ENCODE results near the gene TMPRSS9. TPM values are rescaled to one million over a fixed set of nuclear protein-coding genes. Genes with fewer than 3 reads are reported as not detected.

The TMPRSS9 gene
- total RNA-seq, 1 experiment from 2014 or later: 0.57 TPM

DNA sequence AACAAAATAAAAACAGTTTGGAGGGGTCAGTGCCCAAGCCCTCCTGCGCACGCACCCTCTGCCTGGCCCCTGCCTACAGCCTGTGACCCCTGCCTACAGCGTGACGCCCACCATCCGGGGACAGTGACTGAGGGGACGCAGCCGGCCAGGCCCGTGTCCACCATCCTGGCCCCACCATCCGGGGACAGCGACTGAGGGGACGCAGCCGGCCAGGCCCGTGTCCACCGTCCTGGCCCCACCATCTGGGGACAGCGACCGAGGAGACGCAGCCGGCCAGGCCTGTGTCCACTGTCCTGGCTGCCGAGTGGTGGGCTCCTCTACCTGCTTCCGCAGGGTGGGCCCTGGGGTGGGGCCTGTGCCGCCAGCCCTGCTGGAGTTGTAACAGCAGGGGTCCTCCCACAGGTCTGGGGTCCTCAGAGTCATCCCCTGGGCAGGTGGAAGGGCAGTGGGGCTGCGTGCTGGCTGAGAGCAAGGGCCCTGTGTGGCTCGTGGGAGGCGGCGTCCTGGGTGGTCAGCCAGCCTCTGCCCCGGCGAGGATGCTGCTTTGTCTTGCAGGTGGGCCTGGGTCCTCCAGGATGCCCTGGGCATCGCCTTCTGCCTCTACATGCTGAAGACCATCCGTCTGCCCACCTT lies 17.3 kb upstream of the TMPRSS9 start:
- Mint-ChIP-seq H3K4me3 (no peak overlapping the region), H3K27ac (no peak overlapping the region), H3K9me3 (no peaks in the 10 kb centered on the region), H3K27me3 (ENCODE audit: low read depth) (no peaks in the 10 kb centered on the region), H3K4me1 (no peaks in the 10 kb centered on the region), H3K36me3 (no peaks in the 10 kb centered on the region)
- ATAC-seq (no peak), DNase-seq (ENCODE audit: low spot score) (no peak)
- TF ChIP-seq, protein P1, sequence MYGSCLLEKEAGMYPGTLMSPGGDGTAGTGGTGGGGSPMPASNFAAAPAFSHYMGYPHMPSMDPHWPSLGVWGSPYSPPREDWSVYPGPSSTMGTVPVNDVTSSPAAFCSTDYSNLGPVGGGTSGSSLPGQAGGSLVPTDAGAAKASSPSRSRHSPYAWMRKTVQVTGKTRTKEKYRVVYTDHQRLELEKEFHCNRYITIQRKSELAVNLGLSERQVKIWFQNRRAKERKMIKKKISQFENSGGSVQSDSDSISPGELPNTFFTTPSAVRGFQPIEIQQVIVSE (CRISPR knock-in tag; IDR thresholded peaks at IDR 0.05; ENCODE audit: borderline replicate concordance): no peak
- no peak for TF ChIP-seq ZNF423 (CRISPR knock-in tag; IDR thresholded peaks at IDR 0.05)
- TF ChIP-seq, protein P2, sequence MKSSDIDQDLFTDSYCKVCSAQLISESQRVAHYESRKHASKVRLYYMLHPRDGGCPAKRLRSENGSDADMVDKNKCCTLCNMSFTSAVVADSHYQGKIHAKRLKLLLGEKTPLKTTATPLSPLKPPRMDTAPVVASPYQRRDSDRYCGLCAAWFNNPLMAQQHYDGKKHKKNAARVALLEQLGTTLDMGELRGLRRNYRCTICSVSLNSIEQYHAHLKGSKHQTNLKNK (CRISPR knock-in tag; IDR thresholded peaks at IDR 0.05): no peak
- TF ChIP-seq NFYB (CRISPR knock-in tag; conservative IDR thresholded peaks at IDR 0.05; ENCODE audit: low read depth): no peak
- no peak for TF ChIP-seq EMX1 (CRISPR knock-in tag; IDR thresholded peaks at IDR 0.05)
- TF ChIP-seq CREB1 (CRISPR knock-in tag; IDR thresholded peaks at IDR 0.05): no peak
- TF ChIP-seq, protein P3, sequence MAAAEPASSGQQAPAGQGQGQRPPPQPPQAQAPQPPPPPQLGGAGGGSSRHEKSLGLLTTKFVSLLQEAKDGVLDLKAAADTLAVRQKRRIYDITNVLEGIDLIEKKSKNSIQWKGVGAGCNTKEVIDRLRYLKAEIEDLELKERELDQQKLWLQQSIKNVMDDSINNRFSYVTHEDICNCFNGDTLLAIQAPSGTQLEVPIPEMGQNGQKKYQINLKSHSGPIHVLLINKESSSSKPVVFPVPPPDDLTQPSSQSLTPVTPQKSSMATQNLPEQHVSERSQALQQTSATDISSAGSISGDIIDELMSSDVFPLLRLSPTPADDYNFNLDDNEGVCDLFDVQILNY (CRISPR knock-in tag; IDR thresholded peaks at IDR 0.05): no peak
- TF ChIP-seq TCF7 (CRISPR knock-in tag; IDR thresholded peaks at IDR 0.05; ENCODE audit: low read depth): no peak
- no peak for TF ChIP-seq ETV6 (CRISPR knock-in tag; IDR thresholded peaks at IDR 0.05)
- TF ChIP-seq, protein P4, sequence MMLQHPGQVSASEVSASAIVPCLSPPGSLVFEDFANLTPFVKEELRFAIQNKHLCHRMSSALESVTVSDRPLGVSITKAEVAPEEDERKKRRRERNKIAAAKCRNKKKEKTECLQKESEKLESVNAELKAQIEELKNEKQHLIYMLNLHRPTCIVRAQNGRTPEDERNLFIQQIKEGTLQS (CRISPR knock-in tag; conservative IDR thresholded peaks at IDR 0.05): no peak
- no peak for TF ChIP-seq NFE2L1 (CRISPR knock-in tag; IDR thresholded peaks at IDR 0.05)
- TF ChIP-seq ATF1 (CRISPR knock-in tag; IDR thresholded peaks at IDR 0.05): no peak
- TF ChIP-seq, protein P5, sequence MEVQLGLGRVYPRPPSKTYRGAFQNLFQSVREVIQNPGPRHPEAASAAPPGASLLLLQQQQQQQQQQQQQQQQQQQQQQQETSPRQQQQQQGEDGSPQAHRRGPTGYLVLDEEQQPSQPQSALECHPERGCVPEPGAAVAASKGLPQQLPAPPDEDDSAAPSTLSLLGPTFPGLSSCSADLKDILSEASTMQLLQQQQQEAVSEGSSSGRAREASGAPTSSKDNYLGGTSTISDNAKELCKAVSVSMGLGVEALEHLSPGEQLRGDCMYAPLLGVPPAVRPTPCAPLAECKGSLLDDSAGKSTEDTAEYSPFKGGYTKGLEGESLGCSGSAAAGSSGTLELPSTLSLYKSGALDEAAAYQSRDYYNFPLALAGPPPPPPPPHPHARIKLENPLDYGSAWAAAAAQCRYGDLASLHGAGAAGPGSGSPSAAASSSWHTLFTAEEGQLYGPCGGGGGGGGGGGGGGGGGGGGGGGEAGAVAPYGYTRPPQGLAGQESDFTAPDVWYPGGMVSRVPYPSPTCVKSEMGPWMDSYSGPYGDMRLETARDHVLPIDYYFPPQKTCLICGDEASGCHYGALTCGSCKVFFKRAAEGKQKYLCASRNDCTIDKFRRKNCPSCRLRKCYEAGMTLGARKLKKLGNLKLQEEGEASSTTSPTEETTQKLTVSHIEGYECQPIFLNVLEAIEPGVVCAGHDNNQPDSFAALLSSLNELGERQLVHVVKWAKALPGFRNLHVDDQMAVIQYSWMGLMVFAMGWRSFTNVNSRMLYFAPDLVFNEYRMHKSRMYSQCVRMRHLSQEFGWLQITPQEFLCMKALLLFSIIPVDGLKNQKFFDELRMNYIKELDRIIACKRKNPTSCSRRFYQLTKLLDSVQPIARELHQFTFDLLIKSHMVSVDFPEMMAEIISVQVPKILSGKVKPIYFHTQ (CRISPR knock-in tag; IDR thresholded peaks at IDR 0.05): no peak
- TF ChIP-seq, protein P6, sequence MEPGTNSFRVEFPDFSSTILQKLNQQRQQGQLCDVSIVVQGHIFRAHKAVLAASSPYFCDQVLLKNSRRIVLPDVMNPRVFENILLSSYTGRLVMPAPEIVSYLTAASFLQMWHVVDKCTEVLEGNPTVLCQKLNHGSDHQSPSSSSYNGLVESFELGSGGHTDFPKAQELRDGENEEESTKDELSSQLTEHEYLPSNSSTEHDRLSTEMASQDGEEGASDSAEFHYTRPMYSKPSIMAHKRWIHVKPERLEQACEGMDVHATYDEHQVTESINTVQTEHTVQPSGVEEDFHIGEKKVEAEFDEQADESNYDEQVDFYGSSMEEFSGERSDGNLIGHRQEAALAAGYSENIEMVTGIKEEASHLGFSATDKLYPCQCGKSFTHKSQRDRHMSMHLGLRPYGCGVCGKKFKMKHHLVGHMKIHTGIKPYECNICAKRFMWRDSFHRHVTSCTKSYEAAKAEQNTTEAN (CRISPR knock-in tag; IDR thresholded peaks at IDR 0.05): no peak
- TF ChIP-seq SMAD3 (CRISPR knock-in tag; IDR thresholded peaks at IDR 0.05; ENCODE audit: borderline replicate concordance): no peak
- TF ChIP-seq ZNF121 (CRISPR knock-in tag; IDR thresholded peaks at IDR 0.05): no peak
- TF ChIP-seq, protein P7, sequence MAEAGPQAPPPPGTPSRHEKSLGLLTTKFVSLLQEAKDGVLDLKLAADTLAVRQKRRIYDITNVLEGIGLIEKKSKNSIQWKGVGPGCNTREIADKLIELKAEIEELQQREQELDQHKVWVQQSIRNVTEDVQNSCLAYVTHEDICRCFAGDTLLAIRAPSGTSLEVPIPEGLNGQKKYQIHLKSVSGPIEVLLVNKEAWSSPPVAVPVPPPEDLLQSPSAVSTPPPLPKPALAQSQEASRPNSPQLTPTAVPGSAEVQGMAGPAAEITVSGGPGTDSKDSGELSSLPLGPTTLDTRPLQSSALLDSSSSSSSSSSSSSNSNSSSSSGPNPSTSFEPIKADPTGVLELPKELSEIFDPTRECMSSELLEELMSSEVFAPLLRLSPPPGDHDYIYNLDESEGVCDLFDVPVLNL (CRISPR knock-in tag; IDR thresholded peaks at IDR 0.05; ENCODE audit: borderline replicate concordance, low read depth): no peak
- TF ChIP-seq ZNF138 (CRISPR knock-in tag; conservative IDR thresholded peaks at IDR 0.05): no peak
- ChIA-PET POLR2A (no interaction called here), CTCF (no interaction called here)

Data from WTC11 (cell line).